ENCODE results near the gene NCAM1. TPM values are rescaled to one million over a fixed set of nuclear protein-coding genes. Genes with fewer than 3 reads are reported as not detected.

The NCAM1 gene
- total RNA-seq, 1 experiment from 2014 or later, result 0.95 TPM

DNA sequence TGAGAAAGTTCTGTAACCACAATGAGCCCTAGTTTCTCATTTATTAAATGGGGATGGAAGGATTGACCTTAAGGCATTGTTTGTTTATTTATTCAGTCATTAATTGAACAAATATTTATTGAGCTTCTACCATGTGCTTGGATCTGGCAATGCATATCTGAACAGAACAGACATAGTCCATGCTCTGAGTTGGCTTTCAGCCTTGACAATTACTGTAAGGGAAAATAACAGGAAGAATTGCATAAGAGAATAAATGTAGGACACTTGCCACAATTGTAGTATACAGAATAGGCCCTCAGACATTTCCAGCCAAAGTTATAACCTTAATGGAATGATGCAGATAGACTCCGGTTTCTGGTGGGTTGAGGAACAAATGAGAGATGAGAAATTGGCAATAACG lies 192.6 kb downstream of the NCAM1 start:
- H3K27me3 Mint-ChIP-seq (ENCODE audit: insufficient read depth, unreplicated experiment), result peaks cover 11% of the 10 kb centered on the region
- no TSS peak for BruUV-seq (replicated peaks)
- no peaks in the 10 kb centered on the region for H3K9me3 Mint-ChIP-seq (ENCODE audit: unreplicated experiment)
- no peaks in the 10 kb centered on the region for H3K36me3 ChIP-seq (ENCODE audit: control insufficient read depth, insufficient read depth, low read length)
- H3K4me1 Mint-ChIP-seq (ENCODE audit: low read depth, unreplicated experiment), result no peaks in the 10 kb centered on the region
- H3K9me3 ChIP-seq, result no peaks in the 10 kb centered on the region
- no peak for DNase-seq
- no peak overlapping the region for H3K4me3 Mint-ChIP-seq (ENCODE audit: unreplicated experiment)
- H3K4me1 ChIP-seq, result no peaks in the 10 kb centered on the region
- H3K27me3 ChIP-seq (replicated peaks; ENCODE audit: control insufficient read depth, insufficient read depth, low read length), result peaks cover 4% of the 10 kb centered on the region
- CTCF ChIA-PET, result no interaction called here
- TF ChIP-seq, protein P1, sequence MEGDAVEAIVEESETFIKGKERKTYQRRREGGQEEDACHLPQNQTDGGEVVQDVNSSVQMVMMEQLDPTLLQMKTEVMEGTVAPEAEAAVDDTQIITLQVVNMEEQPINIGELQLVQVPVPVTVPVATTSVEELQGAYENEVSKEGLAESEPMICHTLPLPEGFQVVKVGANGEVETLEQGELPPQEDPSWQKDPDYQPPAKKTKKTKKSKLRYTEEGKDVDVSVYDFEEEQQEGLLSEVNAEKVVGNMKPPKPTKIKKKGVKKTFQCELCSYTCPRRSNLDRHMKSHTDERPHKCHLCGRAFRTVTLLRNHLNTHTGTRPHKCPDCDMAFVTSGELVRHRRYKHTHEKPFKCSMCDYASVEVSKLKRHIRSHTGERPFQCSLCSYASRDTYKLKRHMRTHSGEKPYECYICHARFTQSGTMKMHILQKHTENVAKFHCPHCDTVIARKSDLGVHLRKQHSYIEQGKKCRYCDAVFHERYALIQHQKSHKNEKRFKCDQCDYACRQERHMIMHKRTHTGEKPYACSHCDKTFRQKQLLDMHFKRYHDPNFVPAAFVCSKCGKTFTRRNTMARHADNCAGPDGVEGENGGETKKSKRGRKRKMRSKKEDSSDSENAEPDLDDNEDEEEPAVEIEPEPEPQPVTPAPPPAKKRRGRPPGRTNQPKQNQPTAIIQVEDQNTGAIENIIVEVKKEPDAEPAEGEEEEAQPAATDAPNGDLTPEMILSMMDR (IDR thresholded peaks at IDR 0.05; ENCODE audit: insufficient read depth in 1 of 2, low read depth in 1 of 2, low read length in 1 of 2, severe bottlenecking in 1 of 2, unreplicated experiment in 1 of 2), result no peak
- no peak overlapping the region for H3K4me3 ChIP-seq (ENCODE audit: low read depth, low read length)
- H3K27ac Mint-ChIP-seq (ENCODE audit: unreplicated experiment), result no peak overlapping the region
- H3K36me3 Mint-ChIP-seq (ENCODE audit: insufficient read depth, unreplicated experiment), result no peaks in the 10 kb centered on the region
- intact Hi-C loops (cut with micrococcal nuclease; ENCODE audit: unreplicated experiment), result no loop called here
- POLR2A ChIA-PET, result no interaction called here

DNA sequence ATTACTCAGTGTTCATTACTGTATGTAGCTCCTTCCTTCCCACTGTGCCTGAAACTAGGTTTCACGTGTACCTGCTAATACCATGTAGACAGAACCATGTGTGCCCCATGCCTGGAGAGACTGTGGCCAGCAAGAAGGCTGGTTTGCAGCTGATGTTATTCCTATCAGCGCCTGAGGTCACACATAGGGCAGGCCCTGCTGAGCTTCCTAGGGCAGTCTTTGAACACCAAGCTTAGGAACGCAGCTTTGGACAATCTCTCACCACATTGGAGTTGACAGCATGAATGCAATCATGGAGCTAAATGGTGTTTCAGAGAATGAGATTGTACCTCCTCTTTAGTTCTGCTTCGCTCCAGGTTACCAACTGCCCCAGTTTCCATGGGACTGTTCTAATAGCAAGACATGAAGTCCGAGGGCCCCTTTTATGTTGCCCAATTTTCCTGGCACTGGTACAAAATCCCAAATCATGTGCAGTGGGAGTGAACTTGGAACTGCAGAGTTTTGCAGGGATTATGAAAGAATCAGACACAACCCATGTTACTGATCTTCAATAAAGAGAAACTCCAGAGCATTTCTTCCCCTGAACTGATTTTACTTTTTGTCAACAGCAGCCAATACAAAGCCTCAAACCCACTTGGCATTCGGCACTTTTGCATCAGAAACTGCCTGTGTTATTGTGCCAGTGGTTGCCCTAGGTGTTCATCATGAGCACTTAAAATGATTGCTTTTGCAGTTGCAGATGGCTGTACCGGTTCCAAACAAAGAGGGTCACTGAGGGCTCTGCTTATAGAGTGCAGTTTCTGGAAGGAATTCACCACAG lies 199.0 kb downstream of the NCAM1 start:
- no peaks in the 10 kb centered on the region for H3K9me3 ChIP-seq
- Mint-ChIP-seq H3K27me3 (ENCODE audit: insufficient read depth, unreplicated experiment) (peaks cover 10% of the 10 kb centered on the region), H3K27ac (ENCODE audit: unreplicated experiment) (no peak overlapping the region), H3K4me3 (ENCODE audit: unreplicated experiment) (no peak overlapping the region), H3K4me1 (ENCODE audit: low read depth, unreplicated experiment) (no peaks in the 10 kb centered on the region), H3K36me3 (ENCODE audit: insufficient read depth, unreplicated experiment) (no peaks in the 10 kb centered on the region), H3K9me3 (ENCODE audit: unreplicated experiment) (no peaks in the 10 kb centered on the region)
- H3K36me3 ChIP-seq (ENCODE audit: control insufficient read depth, insufficient read depth, low read length), result no peaks in the 10 kb centered on the region
- TF ChIP-seq, protein P1 (IDR thresholded peaks at IDR 0.05; ENCODE audit: insufficient read depth in 1 of 2, low read depth in 1 of 2, low read length in 1 of 2, severe bottlenecking in 1 of 2, unreplicated experiment in 1 of 2), result no peak
- BruUV-seq (replicated peaks), result no TSS peak
- CTCF ChIA-PET, result no interaction called here
- H3K4me1 ChIP-seq, result no peaks in the 10 kb centered on the region
- intact Hi-C loops (cut with micrococcal nuclease; ENCODE audit: unreplicated experiment), result no loop called here
- POLR2A ChIA-PET, result no interaction called here
- H3K27me3 ChIP-seq (replicated peaks; ENCODE audit: control insufficient read depth, insufficient read depth, low read length), result peaks cover 1% of the 10 kb centered on the region; the same call in 1 of the 2 replicates
- DNase-seq, result no peak
- no peak overlapping the region for H3K4me3 ChIP-seq (ENCODE audit: low read depth, low read length)

DNA sequence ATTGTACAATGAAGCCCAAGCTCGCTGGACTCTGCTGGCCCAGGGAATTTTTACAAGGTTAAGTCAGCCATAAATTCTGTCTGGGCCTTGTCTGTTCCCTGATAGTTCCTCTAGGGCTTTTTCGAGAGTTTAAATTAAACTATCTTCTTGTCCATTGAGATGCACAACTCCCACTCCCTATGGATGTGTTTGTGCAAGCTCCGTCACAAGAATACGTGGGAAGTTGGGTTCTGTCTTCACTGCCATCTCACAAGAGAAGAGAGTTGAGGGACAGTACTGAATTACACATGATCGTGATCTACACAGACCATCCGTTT lies 199.5 kb downstream of the NCAM1 start:
- no peaks in the 10 kb centered on the region for H3K36me3 Mint-ChIP-seq (ENCODE audit: insufficient read depth, unreplicated experiment)

More for the DNA sequence above, 199.5 kb downstream of the NCAM1 start:
- intact Hi-C loops (cut with micrococcal nuclease; ENCODE audit: unreplicated experiment), result no loop called here
- Mint-ChIP-seq H3K9me3 (ENCODE audit: unreplicated experiment) (no peaks in the 10 kb centered on the region), H3K27me3 (ENCODE audit: insufficient read depth, unreplicated experiment) (peaks cover 10% of the 10 kb centered on the region), H3K27ac (ENCODE audit: unreplicated experiment) (no peak overlapping the region), H3K4me1 (ENCODE audit: low read depth, unreplicated experiment) (no peaks in the 10 kb centered on the region), H3K4me3 (ENCODE audit: unreplicated experiment) (no peak overlapping the region)
- H3K4me3 ChIP-seq (ENCODE audit: low read depth, low read length), result no peak overlapping the region
- H3K9me3 ChIP-seq, result no peaks in the 10 kb centered on the region
- ChIA-PET CTCF (no interaction called here), POLR2A (no interaction called here)
- no peak for DNase-seq
- no peaks in the 10 kb centered on the region for H3K4me1 ChIP-seq
- H3K27me3 ChIP-seq (replicated peaks; ENCODE audit: control insufficient read depth, insufficient read depth, low read length), result peaks cover 1% of the 10 kb centered on the region; the same call in 1 of the 2 replicates
- H3K36me3 ChIP-seq (ENCODE audit: control insufficient read depth, insufficient read depth, low read length), result no peaks in the 10 kb centered on the region
- no TSS peak for BruUV-seq (replicated peaks)
- TF ChIP-seq, protein P1 (IDR thresholded peaks at IDR 0.05; ENCODE audit: insufficient read depth in 1 of 2, low read depth in 1 of 2, low read length in 1 of 2, severe bottlenecking in 1 of 2, unreplicated experiment in 1 of 2), result no peak
